ENCODE measurements around the gene USP10.

Gene USP10, protein sequence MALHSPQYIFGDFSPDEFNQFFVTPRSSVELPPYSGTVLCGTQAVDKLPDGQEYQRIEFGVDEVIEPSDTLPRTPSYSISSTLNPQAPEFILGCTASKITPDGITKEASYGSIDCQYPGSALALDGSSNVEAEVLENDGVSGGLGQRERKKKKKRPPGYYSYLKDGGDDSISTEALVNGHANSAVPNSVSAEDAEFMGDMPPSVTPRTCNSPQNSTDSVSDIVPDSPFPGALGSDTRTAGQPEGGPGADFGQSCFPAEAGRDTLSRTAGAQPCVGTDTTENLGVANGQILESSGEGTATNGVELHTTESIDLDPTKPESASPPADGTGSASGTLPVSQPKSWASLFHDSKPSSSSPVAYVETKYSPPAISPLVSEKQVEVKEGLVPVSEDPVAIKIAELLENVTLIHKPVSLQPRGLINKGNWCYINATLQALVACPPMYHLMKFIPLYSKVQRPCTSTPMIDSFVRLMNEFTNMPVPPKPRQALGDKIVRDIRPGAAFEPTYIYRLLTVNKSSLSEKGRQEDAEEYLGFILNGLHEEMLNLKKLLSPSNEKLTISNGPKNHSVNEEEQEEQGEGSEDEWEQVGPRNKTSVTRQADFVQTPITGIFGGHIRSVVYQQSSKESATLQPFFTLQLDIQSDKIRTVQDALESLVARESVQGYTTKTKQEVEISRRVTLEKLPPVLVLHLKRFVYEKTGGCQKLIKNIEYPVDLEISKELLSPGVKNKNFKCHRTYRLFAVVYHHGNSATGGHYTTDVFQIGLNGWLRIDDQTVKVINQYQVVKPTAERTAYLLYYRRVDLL

DNA sequence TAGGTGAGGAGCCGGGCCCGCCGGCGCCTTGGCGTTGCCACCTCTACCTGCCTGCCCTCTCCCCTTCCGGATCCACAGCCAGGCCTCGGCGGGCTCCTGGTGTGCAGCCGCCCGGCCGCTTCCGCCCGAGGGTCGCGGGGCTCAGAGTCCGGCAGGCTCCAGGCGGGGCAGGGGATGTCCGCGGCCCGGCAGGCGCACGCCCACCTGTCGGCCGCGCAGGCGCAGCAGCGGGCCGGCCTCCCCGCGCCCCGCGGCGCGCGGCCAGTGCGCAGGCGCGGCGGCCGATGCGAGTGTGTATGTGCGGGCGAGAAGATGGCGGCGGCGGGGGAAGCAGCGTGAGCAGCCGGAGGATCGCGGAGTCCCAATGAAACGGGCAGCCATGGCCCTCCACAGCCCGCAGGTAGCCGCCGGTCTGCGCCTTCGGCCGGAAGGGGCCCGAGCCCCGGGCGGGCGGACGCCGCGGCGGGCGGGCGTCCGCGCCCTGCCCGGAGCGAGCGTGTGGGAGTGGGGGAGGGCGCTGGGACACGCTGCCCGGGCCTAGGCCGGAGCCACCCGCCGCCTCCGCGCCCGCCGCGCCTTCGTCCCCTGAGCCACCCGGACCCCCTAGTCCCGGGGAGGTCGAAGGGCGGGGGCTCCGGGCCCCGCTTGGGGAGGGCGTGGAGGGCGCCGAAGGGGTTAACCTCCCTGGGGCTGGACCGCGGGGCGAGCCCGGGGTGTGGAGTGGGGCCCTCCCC, at the start of gene USP10:
TSS of gene USP10 (plus strand) at position 289 of the 734 bp plus-strand sequence. CDS start at position 380, 91 bp downstream.
- in situ Hi-C loops (cut with MboI; ENCODE audit: low sequenced_read_pairs, unreplicated experiment) = no loop called here
- TF ChIP-seq, protein P1, sequence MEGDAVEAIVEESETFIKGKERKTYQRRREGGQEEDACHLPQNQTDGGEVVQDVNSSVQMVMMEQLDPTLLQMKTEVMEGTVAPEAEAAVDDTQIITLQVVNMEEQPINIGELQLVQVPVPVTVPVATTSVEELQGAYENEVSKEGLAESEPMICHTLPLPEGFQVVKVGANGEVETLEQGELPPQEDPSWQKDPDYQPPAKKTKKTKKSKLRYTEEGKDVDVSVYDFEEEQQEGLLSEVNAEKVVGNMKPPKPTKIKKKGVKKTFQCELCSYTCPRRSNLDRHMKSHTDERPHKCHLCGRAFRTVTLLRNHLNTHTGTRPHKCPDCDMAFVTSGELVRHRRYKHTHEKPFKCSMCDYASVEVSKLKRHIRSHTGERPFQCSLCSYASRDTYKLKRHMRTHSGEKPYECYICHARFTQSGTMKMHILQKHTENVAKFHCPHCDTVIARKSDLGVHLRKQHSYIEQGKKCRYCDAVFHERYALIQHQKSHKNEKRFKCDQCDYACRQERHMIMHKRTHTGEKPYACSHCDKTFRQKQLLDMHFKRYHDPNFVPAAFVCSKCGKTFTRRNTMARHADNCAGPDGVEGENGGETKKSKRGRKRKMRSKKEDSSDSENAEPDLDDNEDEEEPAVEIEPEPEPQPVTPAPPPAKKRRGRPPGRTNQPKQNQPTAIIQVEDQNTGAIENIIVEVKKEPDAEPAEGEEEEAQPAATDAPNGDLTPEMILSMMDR (IDR thresholded peaks at IDR 0.05; ENCODE audit: borderline replicate concordance, control extremely low read depth, extremely low read depth, insufficient read depth, missing control alignments) = no peak
- DNase-seq (ENCODE audit: low spot score) = peak; percentile 99

DNA sequence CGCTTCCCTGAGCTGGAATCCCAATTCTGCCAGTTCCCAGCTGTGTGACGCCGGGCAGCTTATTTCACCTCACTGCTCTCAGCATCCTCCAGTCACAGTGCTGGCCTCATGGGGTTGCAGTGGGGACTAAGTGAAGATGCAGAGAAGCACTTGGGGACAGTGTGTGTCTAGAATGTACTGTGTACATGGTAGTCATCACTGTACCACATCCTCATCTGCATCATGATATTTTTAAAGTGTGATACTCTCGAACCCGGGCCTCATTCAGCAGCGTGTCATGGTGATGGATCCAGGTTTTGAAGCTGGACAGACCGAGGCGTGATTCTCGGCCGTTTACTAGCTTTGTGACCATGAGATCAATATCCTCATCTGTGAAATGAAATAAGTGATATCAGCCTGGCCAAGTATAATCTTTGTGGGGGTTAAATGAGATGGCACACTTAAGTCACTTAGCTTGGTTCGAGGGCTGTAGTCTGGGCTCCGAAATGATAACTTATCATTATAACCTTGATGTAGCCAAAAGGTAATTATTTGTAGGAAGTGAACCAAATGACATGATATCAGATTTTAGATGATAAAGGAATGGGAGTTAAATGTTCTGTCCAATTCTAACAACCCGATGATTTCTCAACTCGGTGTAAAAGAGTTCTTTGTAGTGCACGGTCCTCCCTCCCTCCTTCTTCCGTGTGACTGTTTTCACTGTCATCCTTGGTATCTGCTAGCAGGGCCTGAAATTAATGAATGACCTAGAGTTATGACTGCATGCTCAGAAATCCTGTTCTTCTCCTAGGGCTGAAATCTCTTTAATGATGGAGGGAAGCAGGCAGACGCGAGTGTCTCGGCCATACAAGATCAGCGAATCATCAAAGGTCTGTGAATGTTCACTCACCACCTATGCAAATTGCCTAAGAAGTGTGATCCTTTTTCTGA, 49.5 kb upstream of the USP10 start:
- in situ Hi-C loops (cut with MboI; ENCODE audit: low sequenced_read_pairs, unreplicated experiment) = no loop called here
- TF ChIP-seq, protein P1 (IDR thresholded peaks at IDR 0.05; ENCODE audit: borderline replicate concordance, control extremely low read depth, extremely low read depth, insufficient read depth, missing control alignments) = no peak
- no peak for DNase-seq (ENCODE audit: low spot score)

DNA sequence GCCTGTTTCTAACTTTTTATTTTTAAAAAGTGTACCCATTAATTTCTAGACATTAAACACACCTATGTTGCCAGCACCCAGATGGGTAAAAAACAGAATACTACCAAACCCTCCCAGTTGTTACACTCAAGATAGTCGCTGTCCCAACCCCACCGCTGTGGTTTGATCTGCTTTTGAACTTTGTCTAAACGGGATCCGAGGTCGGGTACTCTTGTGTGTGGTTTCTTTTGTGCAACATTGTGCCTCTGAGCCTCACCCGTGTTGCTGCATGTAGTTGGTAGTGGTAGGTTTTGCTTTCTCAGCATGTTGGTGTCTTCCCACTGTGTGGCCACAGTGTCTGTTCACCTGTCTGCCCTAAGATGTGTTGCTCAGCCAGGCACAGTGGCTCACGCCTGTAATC, 47.2 kb upstream of the USP10 start:
- in situ Hi-C loops (cut with MboI; ENCODE audit: low sequenced_read_pairs, unreplicated experiment) = no loop called here
- TF ChIP-seq, protein P1 (IDR thresholded peaks at IDR 0.05; ENCODE audit: borderline replicate concordance, control extremely low read depth, extremely low read depth, insufficient read depth, missing control alignments) = no peak
- no peak for DNase-seq (ENCODE audit: low spot score)

DNA sequence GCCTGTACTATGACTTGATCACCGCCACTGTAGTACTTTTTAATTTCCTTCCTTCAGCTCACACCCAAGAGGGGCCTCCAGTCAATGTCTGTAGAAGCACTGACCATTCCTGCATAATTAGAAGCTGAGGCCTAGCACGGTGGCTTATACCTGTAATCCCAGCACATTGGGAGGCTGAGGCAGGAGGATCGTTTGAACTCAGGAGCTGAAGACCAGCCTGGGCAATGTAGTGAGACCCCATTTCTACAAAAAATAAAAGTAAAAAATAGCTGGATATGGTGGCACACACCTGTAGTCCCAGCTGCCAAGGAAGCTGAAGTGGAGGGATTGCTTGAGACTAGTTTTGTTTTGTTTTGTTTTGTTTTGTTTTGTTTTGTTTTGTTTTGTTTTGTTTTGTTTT, 45.6 kb upstream of the USP10 start:
- in situ Hi-C loops (cut with MboI; ENCODE audit: low sequenced_read_pairs, unreplicated experiment) = no loop called here
- TF ChIP-seq, protein P1 (IDR thresholded peaks at IDR 0.05; ENCODE audit: borderline replicate concordance, control extremely low read depth, extremely low read depth, insufficient read depth, missing control alignments) = no peak
- DNase-seq (ENCODE audit: low spot score) = no peak

DNA sequence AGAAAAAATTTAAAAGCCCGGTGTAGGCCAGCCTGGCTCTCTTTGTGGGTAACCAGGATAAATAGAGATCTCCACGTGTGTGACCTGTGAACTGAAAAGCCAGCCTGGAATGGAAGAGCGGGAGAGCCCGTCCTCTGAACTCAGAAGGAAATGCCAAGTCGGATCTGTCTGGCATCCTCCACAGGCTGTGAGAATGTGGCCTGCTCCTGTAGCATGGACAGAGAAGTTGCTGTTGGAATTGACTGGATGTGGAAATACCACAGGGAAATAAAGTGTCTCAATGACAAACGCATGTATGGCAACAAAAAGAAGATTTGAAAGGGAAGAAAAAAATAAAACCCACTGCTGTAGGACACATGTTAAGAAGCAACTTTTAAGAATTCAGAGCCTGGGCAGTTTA, 44.8 kb upstream of the USP10 start:
- TF ChIP-seq, protein P1 (IDR thresholded peaks at IDR 0.05; ENCODE audit: borderline replicate concordance, control extremely low read depth, extremely low read depth, insufficient read depth, missing control alignments) = no peak
- in situ Hi-C loops (cut with MboI; ENCODE audit: low sequenced_read_pairs, unreplicated experiment) = no loop called here
- no peak for DNase-seq (ENCODE audit: low spot score)
